GM10266 (cell line): ENCODE measurements around the gene PLEKHG4B.

ENCODE experiments used
- DNase-seq: peaks from one replicate; pipeline ENCODE4 v3.0.0; 2012; ENCODE audit errors: extremely low spot score
- CTCF ChIP-seq: IDR thresholded peaks from 2 replicates; pipeline ENCODE4 v1.5.1; 2012; ENCODE audit warnings: mild to moderate bottlenecking, low read depth; ENCODE audit not compliant: control insufficient read depth, insufficient read depth; ENCODE audit errors: missing control alignments

The PLEKHG4B gene

DNA sequence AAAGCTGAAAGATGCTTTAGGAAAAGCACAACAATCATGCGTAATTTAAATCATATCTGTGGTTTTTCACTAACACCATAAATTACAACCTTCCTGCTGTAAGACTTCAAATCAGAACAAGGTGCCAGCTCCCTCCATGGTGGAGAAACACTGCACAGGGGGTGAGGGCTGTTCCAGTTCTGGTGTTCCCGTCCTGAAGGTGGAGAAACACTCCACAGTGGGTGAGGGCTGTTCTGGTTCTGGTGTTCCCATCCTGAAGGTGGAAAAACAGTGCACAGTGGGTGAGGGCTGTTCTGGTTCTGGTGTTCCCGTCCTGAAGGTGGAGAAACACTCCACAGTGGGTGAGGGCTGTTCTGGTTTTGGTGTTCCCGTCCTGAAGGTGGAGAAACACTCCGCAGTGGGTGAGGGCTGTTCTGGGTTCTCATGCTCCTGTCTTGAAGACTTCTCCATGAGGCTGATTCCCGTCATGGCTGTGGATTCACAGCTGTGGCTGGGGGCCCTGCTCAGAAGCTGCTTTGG lies 12.9 kb downstream of the PLEKHG4B start:
- no peak for DNase-seq
- TF ChIP-seq CTCF: no peak

DNA sequence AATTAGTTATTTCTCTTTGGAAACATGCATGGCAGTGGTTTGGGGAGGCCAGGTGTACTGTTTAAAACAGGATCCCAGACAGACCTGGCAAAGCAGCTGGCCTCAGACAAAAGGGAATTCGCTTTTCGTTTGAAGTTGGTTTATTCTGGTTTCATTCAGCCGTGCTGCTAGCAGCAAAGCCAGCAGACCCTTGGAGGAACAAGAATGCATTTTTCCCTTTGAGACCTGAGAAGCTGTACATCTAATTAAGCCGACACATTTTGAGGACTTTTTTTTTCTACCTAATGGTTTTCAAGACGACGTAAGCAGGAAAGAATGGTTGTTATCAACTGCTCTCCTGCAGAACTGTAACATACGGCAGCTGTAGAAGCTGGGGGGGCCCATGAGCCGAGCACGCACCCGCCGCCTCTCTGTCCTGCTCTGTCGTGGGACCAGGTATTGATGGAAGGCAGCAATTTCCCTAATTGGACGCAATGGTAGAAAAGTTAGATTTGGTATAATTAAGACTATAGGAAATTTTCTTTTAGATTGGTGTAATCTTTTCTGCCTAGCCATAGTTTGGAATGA lies 13.6 kb downstream of the PLEKHG4B start:
- no peak for TF ChIP-seq CTCF
- no peak for DNase-seq

- DNase-seq: no peak
- TF ChIP-seq CTCF: no peak
Observed at GRCh38 chr5:106587-106986, 14.6 kb downstream of the PLEKHG4B start.

DNA sequence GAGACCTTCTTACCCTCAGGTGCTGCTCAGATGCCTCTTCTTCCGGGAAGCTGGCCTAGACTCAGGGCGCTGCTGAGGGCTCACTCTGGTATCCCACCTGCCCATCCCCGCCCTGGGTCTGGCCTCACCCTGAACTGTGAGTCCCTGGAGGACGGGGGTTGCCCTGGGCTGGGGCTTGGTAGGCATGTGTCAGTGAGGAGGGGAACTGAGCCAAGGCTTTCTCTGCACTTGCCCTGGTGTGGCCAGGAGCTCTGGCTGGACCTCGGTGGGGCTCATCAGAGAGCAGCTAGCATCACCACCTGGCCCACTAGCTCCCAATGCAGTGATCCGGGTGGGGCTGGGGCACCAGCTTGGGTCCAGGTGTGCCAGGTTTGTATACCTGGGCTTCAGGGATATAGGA lies 15.6 kb downstream of the PLEKHG4B start:
- DNase-seq: no peak
- TF ChIP-seq CTCF: no peak

GRCh38 chr5:109826-110225 lies 17.9 kb downstream of the PLEKHG4B start:
- DNase-seq: no peak
- no peak for TF ChIP-seq CTCF

GRCh38 chr5:110270-110888 lies 18.4 kb downstream of the PLEKHG4B start:
- DNase-seq: no peak
- no peak for TF ChIP-seq CTCF

GRCh38 chr5:111171-111570 lies 19.2 kb downstream of the PLEKHG4B start:
- TF ChIP-seq CTCF: no peak
- DNase-seq: no peak
